ENCODE results near the gene PPP1R36. TPM values are rescaled to one million over a fixed set of nuclear protein-coding genes. Genes with fewer than 3 reads are reported as not detected.
A peak's percentile ranks its signal among the peaks of the same experiment; 100 is the strongest.

PPP1R36 gene
- polyA plus RNA-seq, 3 donors: 0.38 TPM; not detected in 2

GRCh38 chr14:64540208-64541202, 9.3 kb upstream of the PPP1R36 start, which contains the start of gene HSPA2:
HSPA2 (plus strand) TSS chr14:64540741; CDS start chr14:64540850, 109 bp downstream.
- Histone ChIP-seq H3K4me3 (replicated peaks in 1 of 3; ENCODE audit: low read depth in 2 of 3, low read length in 3 of 3) (peak within 1 kb of the TSS; percentile 42 to 86 (median 67)), H3K4me1 (ENCODE audit: control insufficient read depth in 1 of 2, insufficient read depth in 2 of 2, low read length in 2 of 2) (peaks cover 27 to 33% of the 10 kb centered on the region in 2 donors), H4K20me1 (ENCODE audit: insufficient read depth, low read length) (no peaks in the 10 kb centered on the region), H3K4me2 (replicated peaks; ENCODE audit: extremely low read depth, low read length, poor library complexity, severe bottlenecking) (peak within 1 kb of the TSS; percentile 92), H3K79me2 (ENCODE audit: insufficient read depth, low read length) (no peaks in the 10 kb centered on the region), H3K9me3 (replicated peaks in 1 of 2; ENCODE audit: control insufficient read depth in 1 of 2, insufficient read depth in 1 of 2, low read length in 2 of 2) (peaks cover 17 to 24% of the 10 kb centered on the region in 2 donors), H3K27me3 (ENCODE audit: control insufficient read depth in 2 of 2, insufficient read depth in 2 of 2, low read length in 2 of 2) (peaks cover 41 to 55% of the 10 kb centered on the region in 2 donors), H2AFZ (ENCODE audit: insufficient read depth, low read depth, low read length, poor library complexity, severe bottlenecking) (peak within 1 kb of the TSS; percentile 83), H3K27ac (ENCODE audit: low read depth in 1 of 2, low read length in 2 of 2) (no peak within 1 kb of the TSS), H3K36me3 (replicated peaks in 1 of 2; ENCODE audit: control insufficient read depth in 1 of 2, insufficient read depth in 2 of 2, low read length in 2 of 2) (no peaks in the 10 kb centered on the region), H3K9ac (ENCODE audit: insufficient read depth, low read length, poor library complexity, severe bottlenecking) (peak within 1 kb of the TSS; percentile 24)
- Mint-ChIP-seq H3K9me3 (peaks cover 20 to 39% (median 25%) of the 10 kb centered on the region in 7 donors), H3K4me3 (peak within 1 kb of the TSS; percentile 97 to 99), H3K27ac (peak within 1 kb of the TSS; percentile 67 to 93 (median 80)), H3K27me3 (ENCODE audit: low read depth in 3 of 3) (peaks cover 51 to 71% (median 57%) of the 10 kb centered on the region in 3 donors), H3K4me1 (peaks cover 35% of the 10 kb centered on the region), H3K36me3 (peaks cover 16 to 18% of the 10 kb centered on the region in 2 donors)
- 5% methylated on average over 78 of the region's 79 CpGs for WGBS (ENCODE audit: insufficient coverage)
- intact Hi-C loops (cut with micrococcal nuclease): loop anchor here (5.0 to 10.0 kb wide), 3 partner anchors 33 to 444 kb away; partner anchors contain the start of gene FNTB (in 1 of the 2)
- peak; percentile 69 for TF ChIP-seq CTCF (IDR thresholded peaks at IDR 0.05)
- DNase-seq: peak; percentile 97 to 98 (median 97)

GRCh38 chr14:64541261-64541971, 8.3 kb upstream of the PPP1R36 start:
- peaks cover 35% of the 10 kb centered on the region for H3K4me1 Mint-ChIP-seq
- H3K9ac ChIP-seq (ENCODE audit: insufficient read depth, low read length, poor library complexity, severe bottlenecking): no peak overlapping the region
- H4K20me1 ChIP-seq (ENCODE audit: insufficient read depth, low read length): no peaks in the 10 kb centered on the region
- peak overlapping the region in 1 of 3 experiments; percentile 86 for H3K4me3 ChIP-seq (replicated peaks in 1 of 3; ENCODE audit: low read depth in 2 of 3, low read length in 3 of 3)
- intact Hi-C loops (cut with micrococcal nuclease): loop anchor here (5.0 to 10.0 kb wide), 3 partner anchors 34 to 443 kb away; partner anchors contain the start of gene FNTB (in 1 of the 2)
- no peaks in the 10 kb centered on the region for H3K79me2 ChIP-seq (ENCODE audit: insufficient read depth, low read length)
- peak overlapping the region; percentile 52 for H2AFZ ChIP-seq (ENCODE audit: insufficient read depth, low read depth, low read length, poor library complexity, severe bottlenecking)
- peaks cover 41 to 55% of the 10 kb centered on the region in 2 donors for H3K27me3 ChIP-seq (ENCODE audit: control insufficient read depth in 2 of 2, insufficient read depth in 2 of 2, low read length in 2 of 2)
- H3K9me3 Mint-ChIP-seq: peaks cover 20 to 39% (median 23%) of the 10 kb centered on the region in 7 donors
- H3K4me2 ChIP-seq (replicated peaks; ENCODE audit: extremely low read depth, low read length, poor library complexity, severe bottlenecking): peak overlapping the region; percentile 92
- H3K36me3 Mint-ChIP-seq: peaks cover 16% of the 10 kb centered on the region in 2 donors
- WGBS (ENCODE audit: insufficient coverage): 19% methylated on average over 73 of the region's 73 CpGs
- H3K9me3 ChIP-seq (replicated peaks in 1 of 2; ENCODE audit: control insufficient read depth in 1 of 2, insufficient read depth in 1 of 2, low read length in 2 of 2): peaks cover 17 to 24% of the 10 kb centered on the region in 2 donors
- DNase-seq: peak in 1 of 3 donors; percentile 11
- H3K4me3 Mint-ChIP-seq: peak overlapping the region; percentile 97 to 99
- peaks cover 51 to 72% (median 56%) of the 10 kb centered on the region in 3 donors for H3K27me3 Mint-ChIP-seq (ENCODE audit: low read depth in 3 of 3)
- H3K27ac ChIP-seq (ENCODE audit: low read depth in 1 of 2, low read length in 2 of 2): no peak overlapping the region
- H3K4me1 ChIP-seq (ENCODE audit: control insufficient read depth in 1 of 2, insufficient read depth in 2 of 2, low read length in 2 of 2): peaks cover 27 to 33% of the 10 kb centered on the region in 2 donors
- no peak for TF ChIP-seq CTCF (IDR thresholded peaks at IDR 0.05)
- H3K27ac Mint-ChIP-seq: peak overlapping the region in 1 of 7 donors; percentile 33
- no peaks in the 10 kb centered on the region for H3K36me3 ChIP-seq (replicated peaks in 1 of 2; ENCODE audit: control insufficient read depth in 1 of 2, insufficient read depth in 2 of 2, low read length in 2 of 2)
